Sigmoid colon (tissue), 4 donors: Measurements from ENCODE around the gene CCR5.

Experiments used
- CTCF ChIP-seq, 4 experiments: fragments of 450-650 bp in 3 of 4; fragments of 200-600 bp in 1 of 4; IDR thresholded peaks; one replicate each; pipeline ENCODE4 v1.5.1; 2016 to 2019; ENCODE audit warnings: antibody characterized with exemption in 4 of 4, mild to moderate bottlenecking in 3 of 4, moderate library complexity in 2 of 4
- EP300 ChIP-seq, 4 donors: sonication (generic); formaldehyde crosslinking; IDR thresholded peaks; one replicate each; pipeline ENCODE4 v1.6.1; 2017; ENCODE audit warnings: antibody characterized with exemption in 4 of 4
- POLR2A ChIP-seq, 2 donors: fragments of 450-650 bp; IDR thresholded peaks; one replicate each; pipeline ENCODE4 v1.6.1; 2016; ENCODE audit warnings: antibody characterized with exemption in 2 of 2, mild to moderate bottlenecking in 2 of 2, moderate library complexity in 2 of 2
- POLR2AphosphoS5 ChIP-seq, 4 donors: sonication (generic); formaldehyde crosslinking; IDR thresholded peaks; one replicate each; pipeline ENCODE4 v1.6.1; 2017; ENCODE audit warnings: antibody characterized with exemption in 4 of 4

DNA sequence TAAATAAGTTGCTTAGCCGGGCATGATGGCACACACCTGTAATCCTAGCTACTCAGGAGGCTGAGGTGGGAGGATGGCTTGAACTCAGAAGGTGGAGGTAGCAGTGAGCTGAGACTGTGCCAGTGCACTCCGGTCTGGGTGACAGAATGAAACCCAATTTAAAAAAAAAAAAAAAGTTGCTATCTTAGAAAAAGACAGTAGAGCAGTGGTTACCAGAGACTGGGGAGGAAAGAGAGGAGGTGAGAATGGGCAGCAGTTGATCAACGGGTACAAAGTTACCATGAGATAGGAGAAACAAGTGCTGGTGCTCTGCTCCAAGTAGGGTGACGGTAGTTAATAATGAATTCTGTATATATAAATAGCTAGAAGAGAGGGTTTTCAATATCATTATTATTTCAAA lies 17.7 kb upstream of the CCR5 start:
- TF ChIP-seq CTCF (IDR thresholded peaks at IDR 0.05) (no peak), POLR2A (IDR thresholded peaks at IDR 0.05) (no peak), EP300 (IDR thresholded peaks at IDR 0.05) (no peak), POLR2AphosphoS5 (IDR thresholded peaks at IDR 0.05) (no peak)
